ENCODE measurements around the gene BCKDHB.

The BCKDHB gene

GRCh38 chr6:80217794-80218193 is 111.3 kb downstream of the BCKDHB start:
- Histone ChIP-seq H4K8ac (ENCODE audit: low read depth, low read length) (no peak overlapping the region), H3K4me2 (ENCODE audit: low read length) (no peak overlapping the region), H3K36me3 (ENCODE audit: control insufficient read depth, insufficient read depth, low read length) (no peaks in the 10 kb centered on the region), H3K79me2 (ENCODE audit: control insufficient read depth, insufficient read depth, low read length) (no peaks in the 10 kb centered on the region), H4K5ac (ENCODE audit: low read length) (no peak overlapping the region), H3K4me1 (ENCODE audit: control insufficient read depth, low read depth, low read length) (no peaks in the 10 kb centered on the region), H3K23ac (ENCODE audit: low read length) (no peak overlapping the region), H2BK15ac (replicated peaks; ENCODE audit: low read depth) (no peak overlapping the region), H3K4me3 (ENCODE audit: low read length) (no peak overlapping the region), H3K56ac (ENCODE audit: low read length) (no peak overlapping the region), H3K4ac (ENCODE audit: low read depth, low read length) (no peak overlapping the region), H3K27ac (ENCODE audit: low read depth, low read length) (no peak overlapping the region), H2AK5ac (ENCODE audit: low read length) (no peak overlapping the region), H2BK120ac (ENCODE audit: low read depth, low read length) (no peak overlapping the region), H2BK5ac (ENCODE audit: low read length) (no peak overlapping the region), H3K9ac (ENCODE audit: low read length) (no peak overlapping the region), H3K18ac (ENCODE audit: low read length) (no peak overlapping the region), H3K79me1 (ENCODE audit: low read length) (no peaks in the 10 kb centered on the region), H3K27me3 (ENCODE audit: insufficient read depth, low read length, poor library complexity) (no peaks in the 10 kb centered on the region)
- no CpG with 5 or more reads among the region's 6 CpGs for WGBS (ENCODE audit: extremely low coverage, insufficient coverage, low lambda C conversion rate)
- no peak for DNase-seq

GRCh38 chr6:80223743-80224212 is 117.3 kb downstream of the BCKDHB start:
- Histone ChIP-seq H3K36me3 (ENCODE audit: control insufficient read depth, insufficient read depth, low read length) (no peaks in the 10 kb centered on the region), H3K27me3 (ENCODE audit: insufficient read depth, low read length, poor library complexity) (no peaks in the 10 kb centered on the region), H4K5ac (ENCODE audit: low read length) (no peak overlapping the region), H2AK5ac (ENCODE audit: low read length) (no peak overlapping the region), H3K4ac (ENCODE audit: low read depth, low read length) (no peak overlapping the region), H2BK15ac (replicated peaks; ENCODE audit: low read depth) (no peak overlapping the region), H3K4me1 (ENCODE audit: control insufficient read depth, low read depth, low read length) (no peaks in the 10 kb centered on the region), H3K56ac (ENCODE audit: low read length) (no peak overlapping the region), H3K79me2 (ENCODE audit: control insufficient read depth, insufficient read depth, low read length) (no peaks in the 10 kb centered on the region), H2BK5ac (ENCODE audit: low read length) (no peak overlapping the region), H3K18ac (ENCODE audit: low read length) (no peak overlapping the region), H3K23ac (ENCODE audit: low read length) (no peak overlapping the region), H4K8ac (ENCODE audit: low read depth, low read length) (no peak overlapping the region), H3K4me3 (ENCODE audit: low read length) (no peak overlapping the region), H3K27ac (ENCODE audit: low read depth, low read length) (no peak overlapping the region), H2BK120ac (ENCODE audit: low read depth, low read length) (no peak overlapping the region), H3K4me2 (ENCODE audit: low read length) (no peak overlapping the region), H3K79me1 (ENCODE audit: low read length) (no peaks in the 10 kb centered on the region), H3K9ac (ENCODE audit: low read length) (no peak overlapping the region)
- no peak for DNase-seq
- WGBS (ENCODE audit: extremely low coverage, insufficient coverage, low lambda C conversion rate): no CpG with 5 or more reads among the region's 3 CpGs

- H4K8ac ChIP-seq (ENCODE audit: low read depth, low read length): no peak overlapping the region
- DNase-seq: no peak
- H3K4me3 ChIP-seq (ENCODE audit: low read length): no peak overlapping the region
- no peak overlapping the region for H3K4me2 ChIP-seq (ENCODE audit: low read length)
- H3K27ac ChIP-seq (ENCODE audit: low read depth, low read length): no peak overlapping the region
- no peaks in the 10 kb centered on the region for H3K79me2 ChIP-seq (ENCODE audit: control insufficient read depth, insufficient read depth, low read length)
- no peak overlapping the region for H4K5ac ChIP-seq (ENCODE audit: low read length)
- H3K36me3 ChIP-seq (ENCODE audit: control insufficient read depth, insufficient read depth, low read length): no peaks in the 10 kb centered on the region
- H3K23ac ChIP-seq (ENCODE audit: low read length): no peak overlapping the region
- H2BK15ac ChIP-seq (replicated peaks; ENCODE audit: low read depth): no peak overlapping the region
- H3K18ac ChIP-seq (ENCODE audit: low read length): no peak overlapping the region
- H2AK5ac ChIP-seq (ENCODE audit: low read length): no peak overlapping the region
- H2BK120ac ChIP-seq (ENCODE audit: low read depth, low read length): no peak overlapping the region
- H3K4me1 ChIP-seq (ENCODE audit: control insufficient read depth, low read depth, low read length): no peaks in the 10 kb centered on the region
- no peaks in the 10 kb centered on the region for H3K79me1 ChIP-seq (ENCODE audit: low read length)
- no peak overlapping the region for H3K4ac ChIP-seq (ENCODE audit: low read depth, low read length)
- WGBS (ENCODE audit: extremely low coverage, insufficient coverage, low lambda C conversion rate): no CpG with 5 or more reads among the region's 3 CpGs
- H3K9ac ChIP-seq (ENCODE audit: low read length): no peak overlapping the region
- H3K27me3 ChIP-seq (ENCODE audit: insufficient read depth, low read length, poor library complexity): no peaks in the 10 kb centered on the region
- no peak overlapping the region for H3K56ac ChIP-seq (ENCODE audit: low read length)
- no peak overlapping the region for H2BK5ac ChIP-seq (ENCODE audit: low read length)
These were observed 119.7 kb downstream of the BCKDHB start for GRCh38 chr6:80226151-80226550.

GRCh38 chr6:80226699-80227098 is 120.2 kb downstream of the BCKDHB start:
- Histone ChIP-seq H3K36me3 (ENCODE audit: control insufficient read depth, insufficient read depth, low read length) (no peaks in the 10 kb centered on the region), H3K79me1 (ENCODE audit: low read length) (no peaks in the 10 kb centered on the region), H3K56ac (ENCODE audit: low read length) (no peak overlapping the region), H3K9ac (ENCODE audit: low read length) (no peak overlapping the region), H3K79me2 (ENCODE audit: control insufficient read depth, insufficient read depth, low read length) (no peaks in the 10 kb centered on the region), H2AK5ac (ENCODE audit: low read length) (no peak overlapping the region), H3K4me3 (ENCODE audit: low read length) (no peak overlapping the region), H3K18ac (ENCODE audit: low read length) (no peak overlapping the region), H2BK15ac (replicated peaks; ENCODE audit: low read depth) (no peak overlapping the region), H3K4me1 (ENCODE audit: control insufficient read depth, low read depth, low read length) (no peaks in the 10 kb centered on the region), H3K27ac (ENCODE audit: low read depth, low read length) (no peak overlapping the region), H2BK5ac (ENCODE audit: low read length) (no peak overlapping the region), H2BK120ac (ENCODE audit: low read depth, low read length) (no peak overlapping the region), H3K4ac (ENCODE audit: low read depth, low read length) (no peak overlapping the region), H3K27me3 (ENCODE audit: insufficient read depth, low read length, poor library complexity) (no peaks in the 10 kb centered on the region), H4K5ac (ENCODE audit: low read length) (no peak overlapping the region), H4K8ac (ENCODE audit: low read depth, low read length) (no peak overlapping the region), H3K4me2 (ENCODE audit: low read length) (no peak overlapping the region), H3K23ac (ENCODE audit: low read length) (no peak overlapping the region)
- no peak for DNase-seq
- no CpG with 5 or more reads among the region's 5 CpGs for WGBS (ENCODE audit: extremely low coverage, insufficient coverage, low lambda C conversion rate)

GRCh38 chr6:80227545-80228105 is 121.2 kb downstream of the BCKDHB start:
- Histone ChIP-seq H2BK15ac (replicated peaks; ENCODE audit: low read depth) (no peak overlapping the region), H3K4me2 (ENCODE audit: low read length) (no peak overlapping the region), H4K5ac (ENCODE audit: low read length) (no peak overlapping the region), H3K36me3 (ENCODE audit: control insufficient read depth, insufficient read depth, low read length) (no peaks in the 10 kb centered on the region), H3K4me1 (ENCODE audit: control insufficient read depth, low read depth, low read length) (no peaks in the 10 kb centered on the region), H4K8ac (ENCODE audit: low read depth, low read length) (no peak overlapping the region), H2BK120ac (ENCODE audit: low read depth, low read length) (no peak overlapping the region), H3K9ac (ENCODE audit: low read length) (no peak overlapping the region), H2AK5ac (ENCODE audit: low read length) (no peak overlapping the region), H3K23ac (ENCODE audit: low read length) (no peak overlapping the region), H2BK5ac (ENCODE audit: low read length) (no peak overlapping the region), H3K4me3 (ENCODE audit: low read length) (no peak overlapping the region), H3K27ac (ENCODE audit: low read depth, low read length) (no peak overlapping the region), H3K18ac (ENCODE audit: low read length) (no peak overlapping the region), H3K56ac (ENCODE audit: low read length) (no peak overlapping the region), H3K27me3 (ENCODE audit: insufficient read depth, low read length, poor library complexity) (no peaks in the 10 kb centered on the region), H3K79me1 (ENCODE audit: low read length) (no peaks in the 10 kb centered on the region), H3K4ac (ENCODE audit: low read depth, low read length) (no peak overlapping the region), H3K79me2 (ENCODE audit: control insufficient read depth, insufficient read depth, low read length) (no peaks in the 10 kb centered on the region)
- no CpG with 5 or more reads among the region's 2 CpGs for WGBS (ENCODE audit: extremely low coverage, insufficient coverage, low lambda C conversion rate)
- DNase-seq: no peak

- no peak overlapping the region for H3K4ac ChIP-seq (ENCODE audit: low read depth, low read length)
- H4K5ac ChIP-seq (ENCODE audit: low read length): no peak overlapping the region
- no peak overlapping the region for H2BK120ac ChIP-seq (ENCODE audit: low read depth, low read length)
- H2BK15ac ChIP-seq (replicated peaks; ENCODE audit: low read depth): no peak overlapping the region
- no peaks in the 10 kb centered on the region for H3K27me3 ChIP-seq (ENCODE audit: insufficient read depth, low read length, poor library complexity)
- no peaks in the 10 kb centered on the region for H3K79me1 ChIP-seq (ENCODE audit: low read length)
- H3K9ac ChIP-seq (ENCODE audit: low read length): no peak overlapping the region
- H3K36me3 ChIP-seq (ENCODE audit: control insufficient read depth, insufficient read depth, low read length): no peaks in the 10 kb centered on the region
- H3K79me2 ChIP-seq (ENCODE audit: control insufficient read depth, insufficient read depth, low read length): no peaks in the 10 kb centered on the region
- no peak overlapping the region for H3K4me2 ChIP-seq (ENCODE audit: low read length)
- no peak overlapping the region for H3K18ac ChIP-seq (ENCODE audit: low read length)
- H2BK5ac ChIP-seq (ENCODE audit: low read length): no peak overlapping the region
- no peak for DNase-seq
- H3K27ac ChIP-seq (ENCODE audit: low read depth, low read length): no peak overlapping the region
- H2AK5ac ChIP-seq (ENCODE audit: low read length): no peak overlapping the region
- no CpG with 5 or more reads among the region's 1 CpG for WGBS (ENCODE audit: extremely low coverage, insufficient coverage, low lambda C conversion rate)
- H3K23ac ChIP-seq (ENCODE audit: low read length): no peak overlapping the region
- no peak overlapping the region for H4K8ac ChIP-seq (ENCODE audit: low read depth, low read length)
- no peak overlapping the region for H3K4me3 ChIP-seq (ENCODE audit: low read length)
- no peak overlapping the region for H3K56ac ChIP-seq (ENCODE audit: low read length)
- no peaks in the 10 kb centered on the region for H3K4me1 ChIP-seq (ENCODE audit: control insufficient read depth, low read depth, low read length)
These were observed 126.8 kb downstream of the BCKDHB start for GRCh38 chr6:80233262-80233661.

Data from mesendoderm (in vitro differentiated cells).